Neutrophil (primary cell): ENCODE measurements around the gene GKAP1.
"Not testable (repeated sequence)": the region's sequence is repeated elsewhere in the genome, so short reads cannot be mapped to it uniquely, and the experiment has no call there.

Experiments used
- H3K27ac ChIP-seq: fragments of 200-600 bp; sonication (generic); 2 replicates; pipeline ENCODE4 v1.5.1; 2016; ENCODE audit warnings: mild to moderate bottlenecking, moderate library complexity
- H3K27me3 ChIP-seq: fragments of 200-600 bp; sonication (generic); 2 replicates; pipeline ENCODE4 v1.6.0; 2016; ENCODE audit warnings: mild to moderate bottlenecking
- H3K36me3 ChIP-seq: fragments of 200-600 bp; sonication (generic); 2 replicates; pipeline ENCODE4 v1.5.1; 2017
- H3K4me1 ChIP-seq, 2 experiments: fragments of 200-600 bp in 1 of 2; sonication (generic) in 1 of 2; 1 replicate in 1 of 2; 2 replicates in 1 of 2; pipeline versions ENCODE4 v1.5.1 to v1.6.1; 2013 to 2016; ENCODE audit warnings: low read depth in 1 of 2, low read length in 1 of 2, mild to moderate bottlenecking in 1 of 2, moderate library complexity in 1 of 2; ENCODE audit not compliant: control insufficient read depth in 1 of 2, insufficient read depth in 1 of 2
- H3K4me3 ChIP-seq, 2 experiments: fragments of 200-600 bp in 1 of 2; sonication (generic) in 1 of 2; 1 replicate in 1 of 2; 2 replicates in 1 of 2; pipeline ENCODE4 v1.5.1; 2013 to 2016; ENCODE audit warnings: low read depth in 1 of 2, low read length in 1 of 2, mild to moderate bottlenecking in 1 of 2, moderate library complexity in 1 of 2
- H3K9me3 ChIP-seq: fragments of 200-600 bp; sonication (generic); 2 replicates; pipeline ENCODE4 v1.5.1; 2016
- CTCF ChIP-seq: fragments of 200-600 bp; sonication (generic); IDR thresholded peaks from 2 replicates; pipeline ENCODE4 v1.5.1; 2016; ENCODE audit warnings: antibody characterized with exemption

The GKAP1 gene

GRCh38 chr9:83733739-83734138 lies 83.8 kb downstream of the GKAP1 start:
- TF ChIP-seq CTCF = no peak
- Histone ChIP-seq H3K27me3 (no peaks in the 10 kb centered on the region), H3K9me3 (no peaks in the 10 kb centered on the region), H3K4me1 (no peaks in the 10 kb centered on the region), H3K36me3 (no peaks in the 10 kb centered on the region), H3K27ac (no peak overlapping the region), H3K4me3 (no peak overlapping the region)

DNA sequence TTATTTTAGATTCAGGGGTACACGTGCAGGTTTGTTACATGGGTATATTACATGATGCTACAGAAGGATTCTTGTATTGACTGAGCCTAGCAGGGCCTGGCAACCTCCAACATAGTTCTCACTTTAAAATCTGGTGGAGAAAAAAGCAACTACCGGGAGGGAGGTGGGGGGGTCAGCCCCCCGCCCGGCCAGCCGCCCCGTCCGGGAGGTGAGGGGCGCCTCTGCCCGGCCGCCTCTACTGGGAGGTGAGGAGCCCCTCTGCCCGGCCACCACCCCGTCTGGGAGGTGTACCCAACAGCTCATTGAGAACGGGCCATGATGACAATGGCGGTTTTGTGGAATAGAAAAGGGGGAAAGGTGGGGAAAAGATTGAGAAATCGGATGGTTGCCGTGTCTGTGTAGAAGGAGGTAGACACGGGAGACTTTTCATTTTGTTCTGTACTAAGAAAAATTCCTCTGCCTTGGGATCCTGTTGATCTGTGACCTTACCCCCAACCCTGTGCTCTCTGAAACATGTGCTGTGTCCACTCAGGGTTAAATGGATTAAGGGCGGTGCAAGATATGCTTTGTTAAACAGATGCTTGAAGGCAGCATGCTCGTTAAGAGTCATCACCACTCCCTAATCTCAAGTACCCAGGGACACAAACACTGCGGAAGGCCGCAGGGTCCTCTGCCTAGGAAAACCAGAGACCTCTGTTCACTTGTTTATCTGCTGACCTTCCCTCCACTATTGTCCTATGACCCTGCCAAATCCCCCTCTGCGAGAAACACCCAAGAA lies 88.8 kb downstream of the GKAP1 start:
- H3K4me1 ChIP-seq = not testable (repeated sequence)

GRCh38 chr9:83724436-83724835 lies 93.1 kb downstream of the GKAP1 start:
- Histone ChIP-seq H3K27me3 (no peaks in the 10 kb centered on the region), H3K9me3 (no peaks in the 10 kb centered on the region)

More for the DNA sequence above, 88.8 kb downstream of the GKAP1 start:
- H3K27ac ChIP-seq, H3K4me3 ChIP-seq, H3K36me3 ChIP-seq, H3K27me3 ChIP-seq, H3K9me3 ChIP-seq: not testable (repeated sequence)

GRCh38 chr9:83722726-83723495 lies 94.7 kb downstream of the GKAP1 start:
- Histone ChIP-seq H3K36me3 (no peaks in the 10 kb centered on the region), H3K4me1 (no peaks in the 10 kb centered on the region), H3K27ac (no peak overlapping the region), H3K9me3 (no peaks in the 10 kb centered on the region), H3K4me3 (no peak overlapping the region), H3K27me3 (no peaks in the 10 kb centered on the region)
- no peak for TF ChIP-seq CTCF

More at GRCh38 chr9:83724436-83724835, 93.1 kb downstream of the GKAP1 start:
- no peaks in the 10 kb centered on the region for H3K4me1 ChIP-seq
- H3K27ac ChIP-seq = no peak overlapping the region
- no peaks in the 10 kb centered on the region for H3K36me3 ChIP-seq
- TF ChIP-seq CTCF = no peak
- no peak overlapping the region for H3K4me3 ChIP-seq

GRCh38 chr9:83721509-83721908 lies 96.1 kb downstream of the GKAP1 start:
- H3K36me3 ChIP-seq = no peaks in the 10 kb centered on the region
- no peak overlapping the region for H3K27ac ChIP-seq
- no peaks in the 10 kb centered on the region for H3K27me3 ChIP-seq
- no peak for TF ChIP-seq CTCF
- H3K9me3 ChIP-seq = no peaks in the 10 kb centered on the region
- no peak overlapping the region for H3K4me3 ChIP-seq
- H3K4me1 ChIP-seq = no peaks in the 10 kb centered on the region

- no peak overlapping the region for H3K4me3 ChIP-seq
- TF ChIP-seq CTCF = no peak
These were observed 101.8 kb downstream of the GKAP1 start for GRCh38 chr9:83715794-83716193.

More at GRCh38 chr9:83715794-83716193, 101.8 kb downstream of the GKAP1 start:
- H3K27ac ChIP-seq = no peak overlapping the region
- H3K27me3 ChIP-seq = no peaks in the 10 kb centered on the region
- peaks cover 8 to 12% of the 10 kb centered on the region in 2 experiments for H3K4me1 ChIP-seq
- H3K36me3 ChIP-seq = no peaks in the 10 kb centered on the region
- no peaks in the 10 kb centered on the region for H3K9me3 ChIP-seq
